Measurements from ENCODE around the gene DDR1.

DNA sequence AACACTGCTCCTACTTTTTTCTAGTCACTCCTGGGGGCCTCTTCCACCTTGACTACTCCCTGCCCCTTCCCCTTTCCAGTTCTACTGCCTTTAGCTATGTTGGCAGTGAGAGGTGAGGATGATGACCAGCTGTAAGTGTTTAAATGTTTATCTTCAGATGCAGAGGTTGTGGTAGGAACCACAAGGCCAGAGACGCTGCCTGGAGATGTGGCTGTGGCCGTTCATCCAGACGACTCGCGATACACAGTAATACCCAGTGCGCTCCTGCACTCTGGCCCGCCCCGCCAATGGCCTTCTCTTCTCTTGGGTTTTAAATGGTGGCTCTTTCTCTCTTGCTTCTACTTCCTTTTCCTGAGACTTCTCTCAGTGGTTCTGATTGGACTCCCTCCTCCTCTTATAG lies 34.4 kb downstream of the DDR1 start:
- TF ChIP-seq POLR2A (IDR thresholded peaks at IDR 0.05) (no peak), EP300 (IDR thresholded peaks at IDR 0.05) (no peak)
- TF ChIP-seq, protein P1, sequence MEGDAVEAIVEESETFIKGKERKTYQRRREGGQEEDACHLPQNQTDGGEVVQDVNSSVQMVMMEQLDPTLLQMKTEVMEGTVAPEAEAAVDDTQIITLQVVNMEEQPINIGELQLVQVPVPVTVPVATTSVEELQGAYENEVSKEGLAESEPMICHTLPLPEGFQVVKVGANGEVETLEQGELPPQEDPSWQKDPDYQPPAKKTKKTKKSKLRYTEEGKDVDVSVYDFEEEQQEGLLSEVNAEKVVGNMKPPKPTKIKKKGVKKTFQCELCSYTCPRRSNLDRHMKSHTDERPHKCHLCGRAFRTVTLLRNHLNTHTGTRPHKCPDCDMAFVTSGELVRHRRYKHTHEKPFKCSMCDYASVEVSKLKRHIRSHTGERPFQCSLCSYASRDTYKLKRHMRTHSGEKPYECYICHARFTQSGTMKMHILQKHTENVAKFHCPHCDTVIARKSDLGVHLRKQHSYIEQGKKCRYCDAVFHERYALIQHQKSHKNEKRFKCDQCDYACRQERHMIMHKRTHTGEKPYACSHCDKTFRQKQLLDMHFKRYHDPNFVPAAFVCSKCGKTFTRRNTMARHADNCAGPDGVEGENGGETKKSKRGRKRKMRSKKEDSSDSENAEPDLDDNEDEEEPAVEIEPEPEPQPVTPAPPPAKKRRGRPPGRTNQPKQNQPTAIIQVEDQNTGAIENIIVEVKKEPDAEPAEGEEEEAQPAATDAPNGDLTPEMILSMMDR (IDR thresholded peaks at IDR 0.05), result no peak

Data from gastroesophageal sphincter (tissue), 3 donors.